ENCODE results near the gene NRIP2.
"Not testable (repeated sequence)": the region's sequence is repeated elsewhere in the genome, so short reads cannot be mapped to it uniquely, and the experiment has no call there.

NRIP2 gene

GRCh38 chr12:2834581-2835491 lies at the start of gene NRIP2:
Gene NRIP2, minus strand, starts transcription at chr12:2835035. Its CDS starts 52 bp downstream, at chr12:2834983.
- DNase-seq (ENCODE audit: low read depth in 2 of 2), result peak in 1 of 2 experiments; percentile 12

GRCh38 chr12:2879853-2880252 lies 45.0 kb upstream of the NRIP2 start:
- DNase-seq (ENCODE audit: low read depth in 2 of 2), result no peak

- DNase-seq (ENCODE audit: low read depth in 2 of 2), result no peak
These were observed 43.3 kb upstream of the NRIP2 start for GRCh38 chr12:2877953-2878732.

GRCh38 chr12:2877047-2877952 lies 42.5 kb upstream of the NRIP2 start, which contains the start of the genes FOXM1 and RHNO1:
Gene FOXM1, minus strand, starts transcription at chr12:2877174. Its CDS starts 2,696 bp downstream, at chr12:2874478.
Gene RHNO1, plus strand, starts transcription at chr12:2877223. Its CDS starts 8,144 bp downstream, at chr12:2885367.
- DNase-seq (ENCODE audit: low read depth in 2 of 2), result no peak

- no peak for DNase-seq (ENCODE audit: low read depth in 2 of 2)
These were observed 41.7 kb upstream of the NRIP2 start for GRCh38 chr12:2876431-2877046.

GRCh38 chr12:2868986-2869632 lies 34.3 kb upstream of the NRIP2 start:
- not testable (repeated sequence) for DNase-seq (ENCODE audit: low read depth in 2 of 2)

- DNase-seq (ENCODE audit: low read depth in 2 of 2), result no peak
These were observed 29.4 kb upstream of the NRIP2 start for GRCh38 chr12:2864198-2864597.

- DNase-seq (ENCODE audit: low read depth in 2 of 2), result not testable (repeated sequence)
These were observed 28.6 kb upstream of the NRIP2 start for GRCh38 chr12:2863402-2863801.

- no peak for DNase-seq (ENCODE audit: low read depth in 2 of 2)
These were observed 28.0 kb upstream of the NRIP2 start for GRCh38 chr12:2862876-2863275.

- no peak for DNase-seq (ENCODE audit: low read depth in 2 of 2)
These were observed 25.3 kb upstream of the NRIP2 start for GRCh38 chr12:2860170-2860569.

- DNase-seq (ENCODE audit: low read depth in 2 of 2), result no peak
These were observed 24.1 kb upstream of the NRIP2 start for GRCh38 chr12:2858944-2859421.

- DNase-seq (ENCODE audit: low read depth in 2 of 2), result no peak
These were observed 23.5 kb upstream of the NRIP2 start for GRCh38 chr12:2858334-2858733.

GRCh38 chr12:2857576-2857975 lies 22.7 kb upstream of the NRIP2 start:
- DNase-seq (ENCODE audit: low read depth in 2 of 2), result no peak

- DNase-seq (ENCODE audit: low read depth in 2 of 2), result no peak
These were observed 22.2 kb upstream of the NRIP2 start, which contains the start of gene TEX52 for GRCh38 chr12:2857021-2857431. Gene TEX52, minus strand, starts transcription at chr12:2857039. Its CDS starts 13 bp downstream, at chr12:2857026.

- no peak for DNase-seq (ENCODE audit: low read depth in 2 of 2)
These were observed 21.2 kb upstream of the NRIP2 start for GRCh38 chr12:2856051-2856450.

GRCh38 chr12:2855546-2855945 lies 20.7 kb upstream of the NRIP2 start:
- no peak for DNase-seq (ENCODE audit: low read depth in 2 of 2)

GRCh38 chr12:2854669-2855453 lies 20.0 kb upstream of the NRIP2 start:
- DNase-seq (ENCODE audit: low read depth in 2 of 2), result no peak

- DNase-seq (ENCODE audit: low read depth in 2 of 2), result peak; percentile 49 to 54
These were observed 18.8 kb upstream of the NRIP2 start for GRCh38 chr12:2853626-2854025.

- no peak for DNase-seq (ENCODE audit: low read depth in 2 of 2)
These were observed 17.1 kb upstream of the NRIP2 start for GRCh38 chr12:2851931-2852330.
